H1 (cell line): ENCODE results near the gene SLC22A23. TPM values are rescaled to one million over a fixed set of nuclear protein-coding genes. Genes with fewer than 3 reads are reported as not detected.

Source experiments
- CTCF ChIA-PET: fragments of 300-600 bp; sonication (Branson Sonifier 250); formaldehyde crosslinking; loops from one replicate; lab custom pipeline; 2021; ENCODE audit not compliant: partially characterized antibody; lab: Charles Lee
- POLR2A ChIA-PET: fragments of 300-600 bp; sonication (Branson Sonifier 250); formaldehyde crosslinking; loops from one replicate; lab custom pipeline; 2021; ENCODE audit warnings: inconsistent platforms; ENCODE audit not compliant: partially characterized antibody; lab: Charles Lee
- DNase-seq, 2 experiments: peaks; one replicate each; pipeline versions ENCODE4 v3.0.0 to v3.0.0-alpha.2; 2010 to 2022; ENCODE audit warnings: low spot score in 2 of 2, low read depth in 1 of 2, mixed read lengths in 1 of 2
- FAIRE-seq: peaks from 2 replicates; lab custom pipeline; 2011; peaks lifted over from hg19 to GRCh38; lab: Jason Lieb, UNC
- H2AFZ ChIP-seq: 2 replicates; pipeline ENCODE4 v1.8.1; 2012; ENCODE audit warnings: low read length, inconsistent platforms
- H2AK5ac ChIP-seq: 2 replicates; pipeline ENCODE4 v1.6.1; 2013; ENCODE audit warnings: low read depth, low read length
- H2BK120ac ChIP-seq: replicated peaks from 2 replicates; pipeline ENCODE3; 2013; ENCODE audit warnings: low read depth, low read length, inconsistent platforms
- H2BK12ac ChIP-seq: 2 replicates; pipeline ENCODE4 v1.6.1; 2013; ENCODE audit warnings: low read depth, low read length
- H2BK15ac ChIP-seq: 2 replicates; pipeline ENCODE4 v1.6.1; 2013; ENCODE audit warnings: low read length
- H2BK20ac ChIP-seq: 2 replicates; pipeline ENCODE4 v1.6.1; 2013; ENCODE audit warnings: low read length
- H2BK5ac ChIP-seq: 2 replicates; pipeline ENCODE4 v1.6.1; 2013; ENCODE audit warnings: low read depth, low read length
- H3K14ac ChIP-seq: 2 replicates; pipeline ENCODE4 v1.6.1; 2013; ENCODE audit warnings: inconsistent platforms; ENCODE audit not compliant: insufficient read length
- H3K18ac ChIP-seq: 2 replicates; pipeline ENCODE4 v1.6.1; 2013; ENCODE audit warnings: low read length; ENCODE audit errors: extremely low read depth
- H3K23ac ChIP-seq: 2 replicates; pipeline ENCODE4 v1.6.1; 2013; ENCODE audit warnings: inconsistent platforms; ENCODE audit not compliant: insufficient read length
- H3K23me2 ChIP-seq: 2 replicates; pipeline ENCODE4 v1.6.1; 2013; ENCODE audit warnings: low read depth, low read length
- H3K27ac ChIP-seq: 2 replicates; pipeline ENCODE4 v1.6.1; 2011; ENCODE audit warnings: low read depth, low read length, inconsistent platforms
- H3K27me3 ChIP-seq, 4 experiments: replicated peaks in 1 of 4; 1 replicate in 1 of 4; 2 replicates in 3 of 4; pipeline versions ENCODE4 v1.6.1 to v1.8.1; 2011 to 2013; ENCODE audit warnings: low read length in 3 of 4, mild to moderate bottlenecking in 3 of 4, inconsistent platforms in 2 of 4, mixed read lengths in 2 of 4, moderate library complexity in 1 of 4; ENCODE audit not compliant: control insufficient read depth in 3 of 4, insufficient read depth in 3 of 4; ENCODE audit errors: extremely low read depth in 1 of 4
- H3K36me3 ChIP-seq, 4 experiments: 2 replicates each; pipeline versions ENCODE4 v1.6.1 to v1.8.1; 2011 to 2013; ENCODE audit warnings: mild to moderate bottlenecking in 4 of 4, low read length in 3 of 4, moderate library complexity in 2 of 4, control low read depth in 1 of 4, inconsistent platforms in 1 of 4; ENCODE audit not compliant: insufficient read depth in 4 of 4, control insufficient read depth in 2 of 4
- H3K4ac ChIP-seq: replicated peaks from 2 replicates; pipeline ENCODE3; 2013; ENCODE audit warnings: low read length, low read depth, mixed read lengths, inconsistent platforms; ENCODE audit not compliant: insufficient read length
- H3K4me1 ChIP-seq, 4 experiments: replicated peaks in 1 of 4; 1 replicate in 1 of 4; 2 replicates in 3 of 4; pipeline versions ENCODE4 v1.6.1 to v1.8.1; 2011 to 2013; ENCODE audit warnings: low read length in 3 of 4, inconsistent platforms in 2 of 4, mixed read lengths in 1 of 4; ENCODE audit not compliant: insufficient read depth in 4 of 4, control insufficient read depth in 3 of 4
- H3K4me2 ChIP-seq, 2 experiments: 2 replicates each; pipeline versions ENCODE4 v1.6.1 to v1.8.1; 2011 to 2013; ENCODE audit warnings: low read depth in 2 of 2, low read length in 2 of 2, control low read depth in 1 of 2, inconsistent platforms in 1 of 2, mild to moderate bottlenecking in 1 of 2; ENCODE audit not compliant: insufficient read depth in 1 of 2
- H3K4me3 ChIP-seq, 4 experiments: fragments of 200-600, 300-600 bp in 1 of 4; sonication (generic), shearing (Covaris generic), sonication (Bioruptor Twin) in 1 of 4; 2 replicates each; pipeline versions ENCODE4 v1.5.1 to v1.8.1; 2011 to 2016; ENCODE audit warnings: low read length in 4 of 4, low read depth in 3 of 4, control low read depth in 2 of 4, inconsistent platforms in 2 of 4, mild to moderate bottlenecking in 2 of 4, mixed read lengths in 1 of 4, moderate library complexity in 1 of 4; ENCODE audit not compliant: insufficient read depth in 2 of 4; ENCODE audit errors: extremely low read depth in 1 of 4
- H3K56ac ChIP-seq: replicated peaks from 2 replicates; pipeline ENCODE3; 2013; ENCODE audit warnings: low read depth, mild to moderate bottlenecking, mixed read lengths, low read length, inconsistent platforms; ENCODE audit not compliant: insufficient read length
- H3K79me1 ChIP-seq: 2 replicates; pipeline ENCODE4 v1.6.1; 2013; ENCODE audit warnings: low read depth, low read length, control low read depth
- H3K79me2 ChIP-seq, 2 experiments: 2 replicates each; pipeline versions ENCODE4 v1.6.1 to v1.8.1; 2012 to 2013; ENCODE audit warnings: low read length in 2 of 2, mild to moderate bottlenecking in 2 of 2, inconsistent platforms in 1 of 2; ENCODE audit not compliant: insufficient read depth in 2 of 2, control insufficient read depth in 1 of 2
- H3K9ac ChIP-seq, 4 experiments: replicated peaks in 1 of 4; 1 replicate in 1 of 4; 2 replicates in 3 of 4; pipeline versions ENCODE4 v1.6.1 to v1.8.1; 2011 to 2013; ENCODE audit warnings: low read depth in 3 of 4, low read length in 3 of 4, control low read depth in 2 of 4, mild to moderate bottlenecking in 2 of 4, moderate library complexity in 2 of 4, inconsistent platforms in 1 of 4; ENCODE audit errors: extremely low read depth in 1 of 4
- H3K9me3 ChIP-seq, 2 experiments: 2 replicates each; pipeline versions ENCODE4 v1.6.1 to v1.8.1; 2012 to 2013; ENCODE audit warnings: mild to moderate bottlenecking in 2 of 2, moderate library complexity in 2 of 2, control low read depth in 1 of 2, inconsistent platforms in 1 of 2, low read depth in 1 of 2, low read length in 1 of 2, mixed read lengths in 1 of 2; ENCODE audit not compliant: insufficient read depth in 2 of 2
- H4K20me1 ChIP-seq, 2 experiments: replicated peaks in 1 of 2; 2 replicates each; pipeline versions ENCODE3 to v1.8.1; 2011 to 2013; ENCODE audit warnings: inconsistent platforms in 2 of 2, low read length in 2 of 2, mild to moderate bottlenecking in 1 of 2; ENCODE audit not compliant: insufficient read depth in 2 of 2, control insufficient read depth in 1 of 2
- H4K5ac ChIP-seq: 2 replicates; pipeline ENCODE4 v1.6.1; 2013; ENCODE audit warnings: low read length, low read depth, mixed read lengths, inconsistent platforms; ENCODE audit not compliant: insufficient read length
- H4K8ac ChIP-seq: 2 replicates; pipeline ENCODE4 v1.8.0; 2013; ENCODE audit warnings: mild to moderate bottlenecking, moderate library complexity, low read length, inconsistent platforms; ENCODE audit not compliant: insufficient read depth; ENCODE audit errors: extremely low read depth
- H4K91ac ChIP-seq: replicated peaks from 2 replicates; pipeline ENCODE3; 2013; ENCODE audit warnings: low read length, mixed read lengths, inconsistent platforms; ENCODE audit not compliant: insufficient read length
- CHD2 ChIP-seq: IDR thresholded peaks from 2 replicates; pipeline ENCODE4 v1.6.1; 2012; ENCODE audit warnings: low read length, improper control_type of control experiment
- KDM5A ChIP-seq: fragments of 200-600 bp; IDR thresholded peaks from 2 replicates; pipeline ENCODE4 v1.7.1; 2012; ENCODE audit warnings: mild to moderate bottlenecking, low read length, inconsistent platforms, mixed read lengths
- RBBP5 ChIP-seq: IDR thresholded peaks from 2 replicates; pipeline ENCODE4 v1.7.1; 2012; ENCODE audit warnings: low read depth, mild to moderate bottlenecking, inconsistent platforms, low read length, moderate library complexity, borderline replicate concordance
- SIN3A ChIP-seq, 2 experiments: IDR thresholded peaks in 1 of 2; conservative IDR thresholded peaks in 1 of 2; 2 replicates each; pipeline ENCODE4 v1.6.1; 2011 to 2012; ENCODE audit warnings: low read length in 2 of 2, improper control_type of control experiment in 1 of 2, low read depth in 1 of 2, mild to moderate bottlenecking in 1 of 2
- TAF7 ChIP-seq: optimal IDR thresholded peaks from 2 replicates; pipeline ENCODE3; 2011; ENCODE audit warnings: low read depth, mild to moderate bottlenecking, inconsistent platforms, low read length, moderate library complexity, borderline replicate concordance
- WGBS, 2 experiments: shearing (Covaris generic) in 1 of 2; methylation state at CpG; one replicate each; pipeline versions ENCODE4 v1.1.6 to v1.1.7; 2013 to 2015; ENCODE audit warnings: low lambda C conversion rate in 2 of 2, mixed read lengths in 2 of 2, inconsistent platforms in 1 of 2, low coverage in 1 of 2, missing lambda C conversion rate in 1 of 2; ENCODE audit not compliant: insufficient replicate concordance in 2 of 2, insufficient coverage in 1 of 2, insufficient read length in 1 of 2; ENCODE audit errors: extremely low coverage in 1 of 2, missing lambda C conversion rate in 1 of 2; 5-methylcytosine and 5-hydroxymethylcytosine counted together
- polyA plus RNA-seq, 7 experiments: library from polyadenylated mRNA; depleted of rRNA in 3 of 7; stranded (reverse) in 5 of 7; unstranded in 2 of 7; fragments of >200 nt in 5 of 7; fragments of 200-250 nt in 2 of 7; gene quantifications; 1 replicate in 5 of 7; 2 replicates in 1 of 7; 4 replicates in 1 of 7; pipeline versions ENCODE4 v1.2.1 to v1.2.3, GENCODE V29; 2011 to 2013; ENCODE audit warnings: missing spikeins in 2 of 7, mixed read lengths in 2 of 7
- total RNA-seq: library from RNA; stranded (reverse); fragmentation: NEBNext Ultra II Directional; extraction: Animal tissue kit (Norgen Biotek cat#: 25700); gene quantifications from 2 replicates; pipeline ENCODE4 v1.2.1, GENCODE V29; 2021
- TF ChIP-seq, protein P1 (sequence below): IDR thresholded peaks from 2 replicates; pipeline ENCODE4 v1.6.1; 2012; ENCODE audit warnings: low read length, inconsistent platforms

SLC22A23 gene
- total and polyA plus RNA-seq, 2 of the 8 experiments (the other 6 are each of a cell fraction or from before 2014, with no cell fraction given) = 9.9 to 38.4 TPM

DNA sequence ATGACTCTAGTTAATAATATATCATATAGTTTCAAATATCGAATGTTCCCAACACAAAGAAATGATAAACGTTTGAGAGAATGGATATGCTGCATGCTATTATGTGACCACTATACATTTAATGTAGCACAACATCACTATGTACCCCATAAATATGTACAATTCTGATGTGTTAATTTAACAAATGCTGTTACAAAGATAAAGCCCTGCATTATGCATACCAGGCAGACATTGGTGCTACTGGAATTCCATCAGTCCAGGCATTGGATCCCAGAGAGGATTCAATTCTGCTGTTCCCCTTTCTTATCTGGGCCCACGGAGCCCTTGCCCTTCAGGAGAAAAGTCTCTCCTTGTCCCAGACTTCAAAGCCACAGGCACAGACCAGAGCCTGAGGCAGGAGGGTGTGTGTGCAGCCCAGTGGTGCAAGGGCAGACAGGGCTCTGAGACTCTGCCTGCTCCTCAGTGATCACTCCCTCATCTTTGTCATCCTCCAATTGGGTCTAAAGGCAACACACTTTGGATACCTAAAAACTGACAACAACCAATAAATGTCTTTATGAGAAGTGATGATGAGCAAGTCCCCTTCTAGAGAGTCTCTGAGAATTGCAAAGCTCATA is 152.9 kb downstream of the SLC22A23 start:
- TF ChIP-seq, protein P1, sequence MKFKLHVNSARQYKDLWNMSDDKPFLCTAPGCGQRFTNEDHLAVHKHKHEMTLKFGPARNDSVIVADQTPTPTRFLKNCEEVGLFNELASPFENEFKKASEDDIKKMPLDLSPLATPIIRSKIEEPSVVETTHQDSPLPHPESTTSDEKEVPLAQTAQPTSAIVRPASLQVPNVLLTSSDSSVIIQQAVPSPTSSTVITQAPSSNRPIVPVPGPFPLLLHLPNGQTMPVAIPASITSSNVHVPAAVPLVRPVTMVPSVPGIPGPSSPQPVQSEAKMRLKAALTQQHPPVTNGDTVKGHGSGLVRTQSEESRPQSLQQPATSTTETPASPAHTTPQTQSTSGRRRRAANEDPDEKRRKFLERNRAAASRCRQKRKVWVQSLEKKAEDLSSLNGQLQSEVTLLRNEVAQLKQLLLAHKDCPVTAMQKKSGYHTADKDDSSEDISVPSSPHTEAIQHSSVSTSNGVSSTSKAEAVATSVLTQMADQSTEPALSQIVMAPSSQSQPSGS = no peak
- TF ChIP-seq CHD2 (no peak), RBBP5 (no peak), SIN3A (conservative IDR thresholded peaks at IDR 0.05 in 1 of 2, IDR thresholded peaks at IDR 0.05 in 1 of 2; ENCODE audit: low read depth in 1 of 2, low read length in 2 of 2) (no peak), KDM5A (no peak), TAF7 (no peak)
- no peaks in the 10 kb centered on the region for H3K79me2 ChIP-seq
- WGBS, 2 experiments = 86% methylated on average over 3 of the region's 3 CpGs; no CpG with 5 or more reads in 1 of the 2 experiments
- no peak overlapping the region for H3K27ac ChIP-seq
- H4K5ac ChIP-seq = no peak overlapping the region
- H4K91ac ChIP-seq = no peak overlapping the region
- no peak overlapping the region for H3K4me3 ChIP-seq
- H3K56ac ChIP-seq = no peak overlapping the region
- H3K27me3 ChIP-seq = no peaks in the 10 kb centered on the region
- no peak overlapping the region for H2BK120ac ChIP-seq
- H3K9ac ChIP-seq = no peak overlapping the region
- H3K23ac ChIP-seq = no peak overlapping the region
- no peak for FAIRE-seq
- CTCF ChIA-PET = interaction anchor here (0.9 kb wide), 1 partner anchor 60 kb away, joined by 3 read pairs; no protein-coding TSS in a partner anchor
- no peak overlapping the region for H3K14ac ChIP-seq
- peaks cover 3% of the 10 kb centered on the region; the same call in 1 of the 2 replicates for H3K79me1 ChIP-seq
- H4K8ac ChIP-seq = no peak overlapping the region
- no peak overlapping the region for H2BK5ac ChIP-seq
- H2AK5ac ChIP-seq = no peak overlapping the region
- H3K23me2 ChIP-seq = no peaks in the 10 kb centered on the region
- H3K9me3 ChIP-seq = no peaks in the 10 kb centered on the region
- no peak overlapping the region for H2BK15ac ChIP-seq
- H2BK12ac ChIP-seq = no peak overlapping the region
- H3K4ac ChIP-seq = no peak overlapping the region
- no peak for DNase-seq
- H3K18ac ChIP-seq = no peak overlapping the region
- POLR2A ChIA-PET = no interaction called here
- no peaks in the 10 kb centered on the region for H3K36me3 ChIP-seq
- no peaks in the 10 kb centered on the region for H4K20me1 ChIP-seq
- H2BK20ac ChIP-seq = no peak overlapping the region
- no peak overlapping the region for H3K4me2 ChIP-seq
- no peak overlapping the region for H2AFZ ChIP-seq
- H3K4me1 ChIP-seq = no peaks in the 10 kb centered on the region
